Measurements from ENCODE around the gene CABLES2. TPM values are rescaled to one million over a fixed set of nuclear protein-coding genes. Genes with fewer than 3 reads are reported as not detected.

The CABLES2 gene
- total and polyA plus RNA-seq, 2 of the 4 experiments (the other 2 are of a cell fraction) = 1.4 to 5.1 TPM

DNA sequence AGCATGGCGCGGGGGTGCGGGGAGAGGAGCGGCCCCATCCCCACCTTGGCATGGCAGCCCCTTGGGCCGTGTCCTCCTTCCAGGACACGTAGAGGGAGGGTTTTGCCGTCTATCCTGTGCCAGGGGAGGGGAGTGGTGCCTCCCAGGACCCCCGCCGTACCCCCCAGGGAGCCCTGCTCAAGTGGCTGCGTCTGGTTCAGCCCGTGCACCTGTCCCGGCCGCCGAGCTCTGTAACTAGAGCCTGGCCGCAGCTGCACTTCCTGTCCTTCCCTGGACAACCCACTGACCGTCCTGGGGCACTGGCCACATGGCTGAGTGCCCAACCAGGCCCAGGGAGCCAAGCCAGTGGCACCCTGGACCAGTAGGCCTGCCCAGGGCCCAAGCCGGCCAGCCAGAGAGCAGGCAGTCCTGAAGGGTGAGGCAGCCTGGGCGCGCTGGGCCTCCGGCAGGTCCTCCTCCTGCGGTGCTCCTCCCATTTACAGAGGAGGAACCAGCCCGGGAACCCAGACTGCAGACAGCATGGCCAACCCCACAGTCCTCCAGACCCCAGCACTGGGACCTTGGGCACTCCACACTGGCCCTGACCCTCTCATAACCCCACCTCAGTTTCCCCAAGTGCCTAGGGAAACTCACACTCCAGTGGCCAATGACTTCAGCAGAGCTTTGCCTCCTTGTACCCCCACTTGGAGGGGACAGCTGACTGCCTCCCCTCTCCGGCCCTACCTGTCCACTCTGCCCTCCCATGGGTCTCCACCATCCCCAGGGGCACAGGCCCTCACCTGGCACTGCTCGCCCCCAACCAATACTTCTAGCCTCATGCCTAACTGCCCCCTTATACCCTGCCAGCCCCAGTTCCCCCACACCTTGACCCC, 48.7 kb downstream of the CABLES2 start (continued):
- TF ChIP-seq RFX5 (IDR thresholded peaks at IDR 0.05; ENCODE audit: low read depth, low read length) = no peak

DNA sequence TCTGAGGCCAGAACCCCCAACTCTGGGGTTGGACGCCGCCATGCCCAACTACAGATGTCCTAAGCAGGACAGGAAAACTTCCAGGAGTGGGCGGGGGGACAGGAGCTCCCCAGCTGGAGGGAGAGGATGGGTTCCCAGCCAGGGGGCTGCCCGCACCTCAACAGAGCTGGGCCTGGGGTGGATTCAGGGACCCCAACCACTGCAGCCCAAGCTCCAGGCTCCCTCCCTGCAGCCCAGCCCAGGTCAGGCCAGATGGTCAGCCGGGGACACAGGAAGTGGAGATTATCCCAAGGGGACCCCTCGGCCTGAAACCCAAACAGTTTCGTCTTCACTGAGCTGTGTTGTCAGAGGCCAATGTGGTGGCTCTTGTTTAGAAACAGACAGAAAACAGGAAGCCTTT, 49.4 kb downstream of the CABLES2 start:
- Histone ChIP-seq H4K8ac (ENCODE audit: low read depth in 2 of 2, low read length in 2 of 2) (no peak overlapping the region), H3K14ac (replicated peaks; ENCODE audit: low read depth, low read length) (no peak overlapping the region), H3K4me3 (ENCODE audit: insufficient read depth, low read depth, low read length) (no peak overlapping the region), H3K9me3 (ENCODE audit: control insufficient read depth, insufficient read depth, low read length) (no peaks in the 10 kb centered on the region), H2AK9ac (replicated peaks; ENCODE audit: low read depth, low read length, poor library complexity) (peak overlapping the region; percentile 42), H3K9ac (ENCODE audit: low read depth, low read length) (no peak overlapping the region), H3K36me3 (ENCODE audit: control insufficient read depth, insufficient read depth, low read length) (peaks cover 4% of the 10 kb centered on the region; the same call in 1 of the 2 replicates), H2BK120ac (ENCODE audit: low read depth, low read length) (no peak overlapping the region), H3K4ac (ENCODE audit: low read depth, low read length) (no peak overlapping the region), H2AK5ac (ENCODE audit: low read depth, low read length) (no peak overlapping the region; the same call in none of the 2 replicates), H3K27me3 (ENCODE audit: control insufficient read depth, insufficient read depth, low read length) (no peaks in the 10 kb centered on the region), H2BK20ac (ENCODE audit: low read depth, low read length) (no peak overlapping the region), H3K27ac (ENCODE audit: insufficient read depth, low read length) (no peak overlapping the region), H3K79me1 (ENCODE audit: low read depth in 1 of 2, low read length in 2 of 2) (no peaks in the 10 kb centered on the region), H3K23ac (ENCODE audit: low read depth, low read length) (no peak overlapping the region), H2AFZ (replicated peaks; ENCODE audit: low read length, poor library complexity) (peak overlapping the region; percentile 8), H3K4me1 (ENCODE audit: control insufficient read depth, insufficient read depth, low read length) (peaks cover 28% of the 10 kb centered on the region), H3K18ac (ENCODE audit: low read depth, low read length) (no peak overlapping the region), H3K9me1 (ENCODE audit: insufficient read depth, low read length) (no peaks in the 10 kb centered on the region), H4K20me1 (ENCODE audit: insufficient read depth, low read length) (no peaks in the 10 kb centered on the region; the same call in 1 of the 2 replicates), H2BK15ac (ENCODE audit: low read depth, low read length) (no peak overlapping the region; the same call in 2 of the 3 replicates), H2BK5ac (ENCODE audit: low read depth, low read length, poor library complexity, severe bottlenecking) (no peak overlapping the region), H3K4me2 (ENCODE audit: low read depth, low read length) (no peak overlapping the region), H4K5ac (ENCODE audit: low read depth, low read length) (no peak overlapping the region), H3K56ac (ENCODE audit: extremely low read depth, insufficient read depth, low read length) (no peak overlapping the region), H4K91ac (ENCODE audit: insufficient read depth, low read depth, low read length) (no peak overlapping the region)
- dilution Hi-C loops (cut with HindIII; ENCODE audit: low sequenced_read_pairs, unreplicated experiment) (no loop called here), in situ Hi-C loops (cut with MboI; ENCODE audit: low sequenced_read_pairs) (no loop called here), intact Hi-C loops (cut with micrococcal nuclease) (no loop called here)
- DNase-seq (no peak), ATAC-seq (ENCODE audit: low read depth) (no peak)
- POLR2A ChIA-PET (ENCODE audit: unreplicated experiment) = no interaction called here
- BruUV-seq (replicated peaks) = no TSS peak
- 59% methylated on average over 3 of the region's 7 CpGs; no CpG with 5 or more reads in 1 of the 2 experiments for WGBS, 2 experiments (ENCODE audit: extremely low coverage in 2 of 2, insufficient read length in 1 of 2)
- CTCF ChIA-PET = interaction anchor here (1.0 kb wide), 1 partner anchor 11 kb away, joined by 3 read pairs; no protein-coding TSS in a partner anchor
- TF ChIP-seq MAZ (IDR thresholded peaks at IDR 0.05; ENCODE audit: borderline replicate concordance, low read depth, low read length) (no peak), MAFK (IDR thresholded peaks at IDR 0.05; ENCODE audit: low read depth, low read length) (no peak), RAD21 (IDR thresholded peaks at IDR 0.05; ENCODE audit: low read length) (no peak), CHD1 (IDR thresholded peaks at IDR 0.05; ENCODE audit: low read depth, low read length) (no peak), RCOR1 (IDR thresholded peaks at IDR 0.05; ENCODE audit: insufficient replicate concordance, low read length) (no peak), MXI1 (IDR thresholded peaks at IDR 0.05; ENCODE audit: borderline replicate concordance, low read depth, low read length) (no peak), NFE2L2 (IDR thresholded peaks at IDR 0.05; ENCODE audit: low read depth, low read length) (no peak), SMC3 (IDR thresholded peaks at IDR 0.05; ENCODE audit: low read depth, low read length) (no peak)
- TF ChIP-seq, protein P1, sequence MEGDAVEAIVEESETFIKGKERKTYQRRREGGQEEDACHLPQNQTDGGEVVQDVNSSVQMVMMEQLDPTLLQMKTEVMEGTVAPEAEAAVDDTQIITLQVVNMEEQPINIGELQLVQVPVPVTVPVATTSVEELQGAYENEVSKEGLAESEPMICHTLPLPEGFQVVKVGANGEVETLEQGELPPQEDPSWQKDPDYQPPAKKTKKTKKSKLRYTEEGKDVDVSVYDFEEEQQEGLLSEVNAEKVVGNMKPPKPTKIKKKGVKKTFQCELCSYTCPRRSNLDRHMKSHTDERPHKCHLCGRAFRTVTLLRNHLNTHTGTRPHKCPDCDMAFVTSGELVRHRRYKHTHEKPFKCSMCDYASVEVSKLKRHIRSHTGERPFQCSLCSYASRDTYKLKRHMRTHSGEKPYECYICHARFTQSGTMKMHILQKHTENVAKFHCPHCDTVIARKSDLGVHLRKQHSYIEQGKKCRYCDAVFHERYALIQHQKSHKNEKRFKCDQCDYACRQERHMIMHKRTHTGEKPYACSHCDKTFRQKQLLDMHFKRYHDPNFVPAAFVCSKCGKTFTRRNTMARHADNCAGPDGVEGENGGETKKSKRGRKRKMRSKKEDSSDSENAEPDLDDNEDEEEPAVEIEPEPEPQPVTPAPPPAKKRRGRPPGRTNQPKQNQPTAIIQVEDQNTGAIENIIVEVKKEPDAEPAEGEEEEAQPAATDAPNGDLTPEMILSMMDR (conservative IDR thresholded peaks at IDR 0.05; ENCODE audit: low read depth, low read length) = no peak
- TF ChIP-seq, protein P2, sequence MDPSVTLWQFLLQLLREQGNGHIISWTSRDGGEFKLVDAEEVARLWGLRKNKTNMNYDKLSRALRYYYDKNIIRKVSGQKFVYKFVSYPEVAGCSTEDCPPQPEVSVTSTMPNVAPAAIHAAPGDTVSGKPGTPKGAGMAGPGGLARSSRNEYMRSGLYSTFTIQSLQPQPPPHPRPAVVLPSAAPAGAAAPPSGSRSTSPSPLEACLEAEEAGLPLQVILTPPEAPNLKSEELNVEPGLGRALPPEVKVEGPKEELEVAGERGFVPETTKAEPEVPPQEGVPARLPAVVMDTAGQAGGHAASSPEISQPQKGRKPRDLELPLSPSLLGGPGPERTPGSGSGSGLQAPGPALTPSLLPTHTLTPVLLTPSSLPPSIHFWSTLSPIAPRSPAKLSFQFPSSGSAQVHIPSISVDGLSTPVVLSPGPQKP (IDR thresholded peaks at IDR 0.05; ENCODE audit: borderline replicate concordance, low read depth, low read length) = no peak
- TF ChIP-seq, protein P3, sequence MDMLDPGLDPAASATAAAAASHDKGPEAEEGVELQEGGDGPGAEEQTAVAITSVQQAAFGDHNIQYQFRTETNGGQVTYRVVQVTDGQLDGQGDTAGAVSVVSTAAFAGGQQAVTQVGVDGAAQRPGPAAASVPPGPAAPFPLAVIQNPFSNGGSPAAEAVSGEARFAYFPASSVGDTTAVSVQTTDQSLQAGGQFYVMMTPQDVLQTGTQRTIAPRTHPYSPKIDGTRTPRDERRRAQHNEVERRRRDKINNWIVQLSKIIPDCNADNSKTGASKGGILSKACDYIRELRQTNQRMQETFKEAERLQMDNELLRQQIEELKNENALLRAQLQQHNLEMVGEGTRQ (IDR thresholded peaks at IDR 0.05; ENCODE audit: low read depth, low read length) = no peak

Data from IMR-90 (cell line).